ENCODE data around the gene NDUFA12. TPM values are rescaled to one million over a fixed set of nuclear protein-coding genes. Genes with fewer than 3 reads are reported as not detected.

NDUFA12 gene
- total and polyA plus RNA-seq, 2 of the 13 experiments (the other 11 are each of a cell fraction or from before 2014, with no cell fraction given), result 101 to 173 TPM

GRCh38 chr12:95003213-95003920 is at the start of gene NDUFA12 (continued):
- peak; percentile 74 for TF ChIP-seq ARID5B (CRISPR knock-in tag; IDR thresholded peaks at IDR 0.05)
- peak; percentile 86; the same call in 1 of the 2 replicates for TF ChIP-seq KDM5B (CRISPR knock-in tag; IDR thresholded peaks at IDR 0.05; ENCODE audit: borderline replicate concordance)
- TF ChIP-seq FLYWCH1 (CRISPR knock-in tag; IDR thresholded peaks at IDR 0.05), result no peak
- no peak for TF ChIP-seq ZNF879 (CRISPR knock-in tag; IDR thresholded peaks at IDR 0.05)
- peak; percentile 49; the same call in 1 of the 2 replicates for TF ChIP-seq SIX4 (CRISPR knock-in tag; IDR thresholded peaks at IDR 0.05)
- TF ChIP-seq SALL2 (CRISPR knock-in tag; IDR thresholded peaks at IDR 0.05), result peak; percentile 96
- TF ChIP-seq GPBP1L1 (CRISPR knock-in tag; IDR thresholded peaks at IDR 0.05), result no peak
- no peak for TF ChIP-seq TRIM22 (IDR thresholded peaks at IDR 0.05)
- TF ChIP-seq ZNF20 (CRISPR knock-in tag; IDR thresholded peaks at IDR 0.05), result no peak
- TF ChIP-seq ZNF552 (CRISPR knock-in tag; IDR thresholded peaks at IDR 0.05; ENCODE audit: borderline replicate concordance), result no peak
- peak; percentile 93 for TF ChIP-seq ZNF580 (CRISPR knock-in tag; IDR thresholded peaks at IDR 0.05; ENCODE audit: borderline replicate concordance, low read depth)
- TF ChIP-seq ZNF703 (CRISPR knock-in tag; IDR thresholded peaks at IDR 0.05; ENCODE audit: borderline replicate concordance), result no peak
- peak; percentile 77 for TF ChIP-seq DRAP1 (CRISPR knock-in tag; IDR thresholded peaks at IDR 0.05)
- TF ChIP-seq CEBPG (CRISPR knock-in tag; IDR thresholded peaks at IDR 0.05), result no peak
- no peak for TF ChIP-seq ARID2 (CRISPR knock-in tag; IDR thresholded peaks at IDR 0.05; ENCODE audit: borderline replicate concordance)
- TF ChIP-seq HIC2 (CRISPR knock-in tag; IDR thresholded peaks at IDR 0.05; ENCODE audit: low read depth), result no peak
- TF ChIP-seq TCF7 (IDR thresholded peaks at IDR 0.05; ENCODE audit: low read depth), result no peak
- TF ChIP-seq MLLT10 (CRISPR knock-in tag; IDR thresholded peaks at IDR 0.05), result no peak
- TF ChIP-seq ZMYM2 (CRISPR knock-in tag; IDR thresholded peaks at IDR 0.05), result no peak
- TF ChIP-seq HES4 (CRISPR knock-in tag; IDR thresholded peaks at IDR 0.05; ENCODE audit: borderline replicate concordance), result no peak; the same call in 1 of the 2 replicates
- no peak for TF ChIP-seq FOXP1 (IDR thresholded peaks at IDR 0.05)
- no peak for TF ChIP-seq FOXP1 (CRISPR knock-in tag; IDR thresholded peaks at IDR 0.05)
